Astrocyte (in vitro differentiated cells and primary cell): ENCODE results near the gene ZNF790.

Experiments
- CTCF ChIP-seq: IDR thresholded peaks from 2 replicates; pipeline ENCODE4 v1.5.1; 2011; ENCODE audit warnings: low read depth, mild to moderate bottlenecking, inconsistent platforms, low read length, moderate library complexity; ENCODE audit not compliant: insufficient read depth
- EZH2 ChIP-seq: IDR thresholded peaks from 2 replicates; pipeline ENCODE4 v1.6.1; 2012; ENCODE audit warnings: mild to moderate bottlenecking, low read length, inconsistent platforms; ENCODE audit not compliant: insufficient read depth

- TF ChIP-seq CTCF: no peak
- no peak for TF ChIP-seq EZH2
These were observed 40.4 kb downstream of the ZNF790 start for GRCh38 chr19:36797786-36798108.
